Neural crest cell (in vitro differentiated cells): Measurements from ENCODE around the gene CAGE1. TPM values are rescaled to one million over a fixed set of nuclear protein-coding genes. Genes with fewer than 3 reads are reported as not detected.
"Not testable (repeated sequence)": the region's sequence is repeated elsewhere in the genome, so short reads cannot be mapped to it uniquely, and the experiment has no call there.

Experiments used
- DNase-seq: peaks from one replicate; pipeline ENCODE4 v3.0.0; 2021; ENCODE audit warnings: low read depth, mixed read lengths, low spot score
- H3K27ac Mint-ChIP-seq: one replicate; pipeline ENCODE4 v1.8.0; 2021; ENCODE audit warnings: mild to moderate bottlenecking, mixed read lengths; ENCODE audit not compliant: unreplicated experiment
- H3K27me3 Mint-ChIP-seq: 2 replicates; pipeline ENCODE4 v1.8.0; 2021; ENCODE audit warnings: low read depth, mild to moderate bottlenecking, mixed read lengths
- H3K36me3 Mint-ChIP-seq: 2 replicates; pipeline ENCODE4 v1.8.0; 2021; ENCODE audit warnings: low read depth, mild to moderate bottlenecking, mixed read lengths
- H3K4me1 Mint-ChIP-seq: 2 replicates; pipeline ENCODE4 v1.8.0; 2021; ENCODE audit warnings: mixed read lengths
- H3K4me3 Mint-ChIP-seq: one replicate; pipeline ENCODE4 v1.8.0; 2021; ENCODE audit warnings: mild to moderate bottlenecking, mixed read lengths
- H3K9me3 Mint-ChIP-seq: 2 replicates; pipeline ENCODE4 v1.8.0; 2021; ENCODE audit warnings: mixed read lengths
- total RNA-seq: library from RNA; stranded (reverse); gene quantifications from 2 replicates; pipeline ENCODE4 v1.2.1, GENCODE V29; 2021
- TF ChIP-seq, protein P1 (sequence below): fragments of 200-600 bp; sonication (generic); conservative IDR thresholded peaks from 2 replicates; pipeline ENCODE4 v1.5.0; 2021; ENCODE audit warnings: antibody characterized with exemption, mild to moderate bottlenecking

Gene CAGE1
- total RNA-seq, 1 donor from 2014 or later, result 0.16 TPM

DNA sequence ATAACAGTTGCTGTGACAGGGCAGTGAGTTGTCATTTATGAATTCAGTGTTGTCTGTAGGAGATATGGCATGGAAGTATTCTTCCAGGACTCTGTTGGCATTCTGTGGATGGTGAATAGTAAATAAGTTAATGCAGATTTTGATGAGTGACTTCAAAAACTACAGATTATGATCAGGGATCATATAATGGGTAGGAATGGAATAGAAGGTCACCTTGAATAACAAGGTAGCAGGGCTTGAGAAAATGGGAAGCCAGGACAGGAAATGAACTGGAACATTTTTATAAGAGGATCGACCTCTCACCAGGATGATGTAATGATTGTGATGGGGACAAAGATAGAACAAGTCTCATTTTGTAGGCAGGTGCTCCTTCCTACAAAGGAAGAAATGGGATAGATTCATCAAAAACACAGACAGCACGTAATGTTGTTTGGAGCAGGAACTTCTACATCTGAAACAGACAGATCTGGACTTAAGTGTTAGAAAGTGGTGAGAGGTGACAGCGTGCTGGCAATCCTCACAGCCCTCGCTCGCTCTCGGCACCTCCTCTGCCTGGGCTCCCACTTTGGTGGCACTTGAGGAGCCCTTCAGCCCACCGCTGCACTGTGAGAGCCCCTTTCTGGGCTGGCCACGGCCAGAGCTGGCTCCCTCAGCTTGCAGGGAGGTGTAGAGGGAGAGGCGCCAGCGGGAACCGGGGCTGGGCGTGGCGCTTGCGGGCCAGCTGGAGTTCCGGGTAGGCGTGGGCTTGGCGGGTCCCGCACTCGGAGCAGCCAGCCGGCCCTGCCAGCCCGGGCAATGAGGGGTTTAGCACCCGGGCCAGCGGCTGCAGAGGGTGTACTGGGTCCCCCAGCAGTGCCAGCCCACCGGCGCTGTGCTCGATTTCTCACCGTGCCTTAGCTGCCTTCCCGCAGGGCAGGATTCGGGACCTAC, 45.7 kb downstream of the CAGE1 start:
- Mint-ChIP-seq H3K4me1 (no peaks in the 10 kb centered on the region), H3K27me3 (no peaks in the 10 kb centered on the region)
- TF ChIP-seq, protein P1, sequence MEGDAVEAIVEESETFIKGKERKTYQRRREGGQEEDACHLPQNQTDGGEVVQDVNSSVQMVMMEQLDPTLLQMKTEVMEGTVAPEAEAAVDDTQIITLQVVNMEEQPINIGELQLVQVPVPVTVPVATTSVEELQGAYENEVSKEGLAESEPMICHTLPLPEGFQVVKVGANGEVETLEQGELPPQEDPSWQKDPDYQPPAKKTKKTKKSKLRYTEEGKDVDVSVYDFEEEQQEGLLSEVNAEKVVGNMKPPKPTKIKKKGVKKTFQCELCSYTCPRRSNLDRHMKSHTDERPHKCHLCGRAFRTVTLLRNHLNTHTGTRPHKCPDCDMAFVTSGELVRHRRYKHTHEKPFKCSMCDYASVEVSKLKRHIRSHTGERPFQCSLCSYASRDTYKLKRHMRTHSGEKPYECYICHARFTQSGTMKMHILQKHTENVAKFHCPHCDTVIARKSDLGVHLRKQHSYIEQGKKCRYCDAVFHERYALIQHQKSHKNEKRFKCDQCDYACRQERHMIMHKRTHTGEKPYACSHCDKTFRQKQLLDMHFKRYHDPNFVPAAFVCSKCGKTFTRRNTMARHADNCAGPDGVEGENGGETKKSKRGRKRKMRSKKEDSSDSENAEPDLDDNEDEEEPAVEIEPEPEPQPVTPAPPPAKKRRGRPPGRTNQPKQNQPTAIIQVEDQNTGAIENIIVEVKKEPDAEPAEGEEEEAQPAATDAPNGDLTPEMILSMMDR, result no peak

DNA sequence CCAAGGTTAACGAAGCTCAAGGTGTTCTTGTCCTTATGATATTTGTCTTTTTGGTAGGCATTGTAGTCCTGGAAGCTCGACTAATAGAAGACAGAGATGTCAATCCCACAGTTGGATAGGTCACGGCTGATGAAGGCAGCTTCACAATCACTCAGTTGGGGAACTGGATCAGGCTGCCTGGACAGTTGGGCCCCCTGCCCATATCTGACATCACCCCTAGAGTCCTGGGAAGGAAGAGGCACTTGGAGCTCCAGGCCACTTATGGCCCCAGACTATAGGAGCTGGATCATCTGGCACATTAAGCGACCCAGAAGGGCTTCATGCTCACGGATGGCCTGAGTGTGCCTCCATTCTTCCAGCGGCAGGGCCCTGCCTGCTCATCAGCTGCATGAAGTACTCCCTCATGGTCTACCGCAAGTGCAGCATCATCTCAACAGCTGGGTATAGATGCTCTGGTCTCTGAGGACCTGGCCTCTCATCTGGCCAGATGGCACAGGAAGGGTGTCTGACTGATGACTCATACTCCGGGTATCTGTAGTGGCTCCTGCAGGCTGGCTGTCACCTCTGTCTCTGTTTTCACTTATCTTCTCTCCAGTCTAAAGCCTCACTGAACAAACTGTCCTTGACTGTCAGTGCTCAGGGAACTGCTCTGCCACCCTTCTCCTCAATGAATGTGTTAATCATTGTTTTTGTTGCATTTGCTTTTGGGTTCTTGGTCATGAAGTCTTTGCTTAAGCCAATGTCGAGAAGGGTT, 47.4 kb downstream of the CAGE1 start:
- TF ChIP-seq, protein P1, result no peak
- H3K27ac Mint-ChIP-seq, result no peak overlapping the region

More for the DNA sequence above, 45.7 kb downstream of the CAGE1 start:
- H3K27ac Mint-ChIP-seq, result no peak overlapping the region
- H3K36me3 Mint-ChIP-seq, result no peaks in the 10 kb centered on the region
- DNase-seq, result no peak
- no peak overlapping the region for H3K4me3 Mint-ChIP-seq
- peaks cover 4% of the 10 kb centered on the region for H3K9me3 Mint-ChIP-seq

DNA sequence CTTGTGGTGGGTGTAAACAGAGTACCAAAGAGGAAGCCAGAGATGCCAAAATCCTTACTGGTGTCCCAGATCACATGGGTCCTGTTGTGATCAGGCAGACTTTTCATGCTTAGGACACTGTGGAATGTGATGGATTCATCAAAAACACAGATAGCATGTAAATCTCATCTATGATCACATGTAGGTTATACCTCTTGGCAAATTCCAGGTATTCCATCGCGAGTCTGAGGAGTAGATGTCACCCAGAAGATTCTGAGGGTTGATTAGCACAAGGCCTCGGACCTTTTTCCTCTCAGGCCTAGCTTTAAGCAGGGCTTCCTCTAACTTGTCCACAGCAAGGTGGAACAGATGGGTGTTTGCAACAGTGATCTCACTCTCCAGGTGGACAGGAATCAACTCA, 48.3 kb downstream of the CAGE1 start:
- H3K27me3 Mint-ChIP-seq, result no peaks in the 10 kb centered on the region
- H3K9me3 Mint-ChIP-seq, result peaks cover 4% of the 10 kb centered on the region
- H3K4me1 Mint-ChIP-seq, result no peaks in the 10 kb centered on the region
- no peak for DNase-seq
- H3K27ac Mint-ChIP-seq, result no peak overlapping the region
- H3K4me3 Mint-ChIP-seq, result no peak overlapping the region
- no peaks in the 10 kb centered on the region for H3K36me3 Mint-ChIP-seq
- TF ChIP-seq, protein P1, result no peak

More for the DNA sequence above, 47.4 kb downstream of the CAGE1 start:
- Mint-ChIP-seq H3K4me1 (no peaks in the 10 kb centered on the region), H3K27me3 (no peaks in the 10 kb centered on the region), H3K4me3 (no peak overlapping the region), H3K36me3 (no peaks in the 10 kb centered on the region), H3K9me3 (peaks cover 4% of the 10 kb centered on the region)
- no peak for DNase-seq

DNA sequence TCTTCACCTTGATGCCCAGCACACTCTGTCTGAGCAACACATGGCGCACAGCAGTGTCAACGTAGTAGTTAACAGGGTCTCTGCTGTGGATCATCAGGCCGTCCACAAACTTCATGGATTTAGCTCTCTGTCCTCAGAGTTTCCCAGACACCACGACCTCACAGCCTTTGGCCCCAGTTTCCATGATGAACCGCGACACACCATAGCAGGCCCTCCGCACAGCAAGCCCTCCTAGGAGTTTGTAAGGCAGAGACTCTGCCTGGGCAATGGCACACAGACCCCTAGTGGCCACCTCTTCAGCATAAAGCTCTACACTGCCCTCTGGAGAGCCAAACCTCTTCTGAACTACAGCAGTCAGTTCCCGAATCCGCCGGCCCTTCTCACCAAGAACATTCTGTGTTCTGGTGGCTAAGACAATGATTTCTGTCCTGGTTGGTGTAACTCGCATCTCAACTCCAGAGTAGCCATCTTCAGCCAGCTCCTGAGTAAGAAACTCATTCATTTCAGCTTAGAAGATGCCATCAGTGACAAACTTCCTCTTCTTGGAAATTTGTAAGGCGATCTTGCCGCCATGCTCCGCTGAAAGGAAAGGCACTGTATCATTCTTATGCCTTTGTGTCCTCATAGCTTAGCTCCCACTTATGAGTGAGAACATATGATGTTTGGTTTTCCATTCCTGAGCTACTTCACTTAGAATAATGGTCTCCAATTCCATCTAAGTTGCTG, 50.4 kb downstream of the CAGE1 start:
- H3K4me3 Mint-ChIP-seq, H3K27me3 Mint-ChIP-seq: not testable (repeated sequence)

DNA sequence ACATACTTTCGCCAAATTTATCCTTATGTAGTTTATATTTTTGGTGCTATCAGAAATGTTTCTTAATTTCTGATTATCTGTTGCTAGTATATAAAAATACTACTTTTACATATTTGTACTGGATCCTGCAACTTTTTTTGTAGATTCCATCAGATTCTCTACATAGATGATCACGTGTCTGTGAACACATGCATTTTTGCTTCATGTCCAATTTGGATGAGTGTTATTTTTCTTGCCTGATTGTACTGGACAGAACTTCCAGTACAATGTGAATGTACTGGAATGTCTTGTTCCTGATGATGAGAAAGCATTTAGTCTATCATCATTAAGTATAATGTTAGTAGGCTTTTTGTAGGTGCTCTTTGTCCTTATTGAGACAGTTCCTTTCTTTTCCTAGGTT, 51.5 kb downstream of the CAGE1 start:
- Mint-ChIP-seq H3K36me3 (no peaks in the 10 kb centered on the region), H3K9me3 (no peaks in the 10 kb centered on the region), H3K27me3 (no peaks in the 10 kb centered on the region), H3K4me3 (no peak overlapping the region), H3K4me1 (no peaks in the 10 kb centered on the region), H3K27ac (no peak overlapping the region)
- no peak for DNase-seq
- TF ChIP-seq, protein P1, result no peak

More for the DNA sequence above, 50.4 kb downstream of the CAGE1 start:
- H3K4me1 Mint-ChIP-seq, H3K36me3 Mint-ChIP-seq, H3K9me3 Mint-ChIP-seq, H3K27ac Mint-ChIP-seq: not testable (repeated sequence)
- peak; percentile 11 for DNase-seq
- TF ChIP-seq, protein P1, result peak; percentile 44
